ENCODE results near the gene PLA2G4F.

Gene PLA2G4F

DNA sequence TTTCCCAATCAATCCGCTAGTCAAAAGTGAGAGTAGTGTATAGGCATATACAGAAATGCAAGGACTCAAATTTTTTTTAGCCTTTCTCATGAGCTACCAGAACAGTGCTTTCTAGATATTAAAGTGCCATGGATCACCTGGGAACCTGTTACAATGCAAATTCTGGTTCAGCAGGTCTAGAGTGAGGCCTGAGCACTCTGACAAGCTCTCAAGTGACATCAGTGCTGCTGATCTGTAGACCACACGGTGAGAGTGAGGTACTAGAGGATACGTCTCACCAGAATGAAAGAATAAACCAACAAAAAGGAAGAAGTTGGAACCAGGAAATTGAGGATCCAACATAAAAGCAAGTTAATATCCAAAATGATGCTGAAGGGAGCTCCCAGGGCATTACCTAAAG, 46.1 kb downstream of the PLA2G4F start:
- H3K4me3 ChIP-seq (replicated peaks; ENCODE audit: low read depth, low read length) = no peak overlapping the region
- DNase-seq (ENCODE audit: low read depth) = no peak
- TF ChIP-seq, protein P1, sequence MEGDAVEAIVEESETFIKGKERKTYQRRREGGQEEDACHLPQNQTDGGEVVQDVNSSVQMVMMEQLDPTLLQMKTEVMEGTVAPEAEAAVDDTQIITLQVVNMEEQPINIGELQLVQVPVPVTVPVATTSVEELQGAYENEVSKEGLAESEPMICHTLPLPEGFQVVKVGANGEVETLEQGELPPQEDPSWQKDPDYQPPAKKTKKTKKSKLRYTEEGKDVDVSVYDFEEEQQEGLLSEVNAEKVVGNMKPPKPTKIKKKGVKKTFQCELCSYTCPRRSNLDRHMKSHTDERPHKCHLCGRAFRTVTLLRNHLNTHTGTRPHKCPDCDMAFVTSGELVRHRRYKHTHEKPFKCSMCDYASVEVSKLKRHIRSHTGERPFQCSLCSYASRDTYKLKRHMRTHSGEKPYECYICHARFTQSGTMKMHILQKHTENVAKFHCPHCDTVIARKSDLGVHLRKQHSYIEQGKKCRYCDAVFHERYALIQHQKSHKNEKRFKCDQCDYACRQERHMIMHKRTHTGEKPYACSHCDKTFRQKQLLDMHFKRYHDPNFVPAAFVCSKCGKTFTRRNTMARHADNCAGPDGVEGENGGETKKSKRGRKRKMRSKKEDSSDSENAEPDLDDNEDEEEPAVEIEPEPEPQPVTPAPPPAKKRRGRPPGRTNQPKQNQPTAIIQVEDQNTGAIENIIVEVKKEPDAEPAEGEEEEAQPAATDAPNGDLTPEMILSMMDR (IDR thresholded peaks at IDR 0.05; ENCODE audit: low read length, missing control alignments) = no peak

DNA sequence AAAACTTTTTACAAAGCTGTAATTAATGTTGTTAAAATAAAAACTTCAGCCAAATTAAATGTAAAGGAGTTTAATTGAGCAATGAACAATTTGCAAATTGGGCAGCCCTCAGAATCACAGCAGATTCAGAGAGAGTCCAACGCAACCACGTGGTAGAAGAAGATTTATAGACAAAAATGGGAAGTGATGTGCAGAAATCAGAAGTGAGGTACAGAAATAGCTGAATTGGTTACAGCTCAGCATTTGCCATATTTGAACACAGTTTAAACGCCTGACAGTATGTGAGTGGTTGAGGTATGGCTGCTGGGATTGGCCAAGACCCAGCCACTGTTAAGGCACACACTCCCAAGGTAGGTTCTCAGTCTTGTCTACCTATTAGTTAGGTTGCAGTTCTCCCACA, 47.6 kb downstream of the PLA2G4F start:
- no peak overlapping the region for H3K4me3 ChIP-seq (replicated peaks; ENCODE audit: low read depth, low read length)
- no peak for DNase-seq (ENCODE audit: low read depth)
- TF ChIP-seq, protein P1 (IDR thresholded peaks at IDR 0.05; ENCODE audit: low read length, missing control alignments) = no peak

DNA sequence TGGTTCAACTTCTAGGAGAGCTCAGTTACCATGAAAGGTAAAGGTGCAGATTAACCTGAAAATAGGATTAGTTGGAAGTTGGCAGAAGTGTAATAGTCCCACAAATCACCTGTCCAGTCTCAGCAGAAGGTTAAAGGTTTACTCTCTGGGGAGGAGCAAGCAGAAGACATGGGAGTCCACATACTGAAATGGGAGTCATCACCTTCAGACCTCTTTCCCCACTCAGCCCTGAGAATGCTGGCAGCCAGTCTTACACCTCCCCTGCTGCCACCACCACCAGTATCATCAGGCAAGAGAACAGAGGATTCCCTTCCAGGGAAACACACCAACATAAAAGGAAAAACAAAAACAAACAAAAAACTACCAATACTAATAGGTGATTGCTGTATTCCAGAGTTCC, 48.2 kb downstream of the PLA2G4F start:
- no peak overlapping the region for H3K4me3 ChIP-seq (replicated peaks; ENCODE audit: low read depth, low read length)
- no peak for DNase-seq (ENCODE audit: low read depth)
- TF ChIP-seq, protein P1 (IDR thresholded peaks at IDR 0.05; ENCODE audit: low read length, missing control alignments) = no peak

DNA sequence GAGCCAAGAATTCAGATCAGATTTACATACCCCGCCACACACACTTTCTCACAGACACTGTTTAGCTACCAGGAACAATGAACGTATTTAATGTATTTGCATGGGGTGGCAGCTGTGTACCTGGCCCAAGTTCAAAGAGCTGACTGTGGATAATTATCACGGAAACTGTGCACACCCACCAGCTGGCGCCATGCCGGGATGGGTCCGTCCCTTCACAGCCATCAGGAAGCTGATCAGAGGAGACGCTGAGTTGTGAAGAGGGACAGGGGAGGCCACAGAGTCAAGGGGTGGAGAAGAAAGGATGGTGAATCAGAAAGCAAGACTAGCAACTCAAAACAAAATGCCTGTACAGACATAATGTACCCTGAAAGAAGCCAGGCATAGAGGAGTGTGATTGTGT, 49.0 kb downstream of the PLA2G4F start:
- H3K4me3 ChIP-seq (replicated peaks; ENCODE audit: low read depth, low read length) = no peak overlapping the region
- TF ChIP-seq, protein P1 (IDR thresholded peaks at IDR 0.05; ENCODE audit: low read length, missing control alignments) = no peak
- no peak for DNase-seq (ENCODE audit: low read depth)

DNA sequence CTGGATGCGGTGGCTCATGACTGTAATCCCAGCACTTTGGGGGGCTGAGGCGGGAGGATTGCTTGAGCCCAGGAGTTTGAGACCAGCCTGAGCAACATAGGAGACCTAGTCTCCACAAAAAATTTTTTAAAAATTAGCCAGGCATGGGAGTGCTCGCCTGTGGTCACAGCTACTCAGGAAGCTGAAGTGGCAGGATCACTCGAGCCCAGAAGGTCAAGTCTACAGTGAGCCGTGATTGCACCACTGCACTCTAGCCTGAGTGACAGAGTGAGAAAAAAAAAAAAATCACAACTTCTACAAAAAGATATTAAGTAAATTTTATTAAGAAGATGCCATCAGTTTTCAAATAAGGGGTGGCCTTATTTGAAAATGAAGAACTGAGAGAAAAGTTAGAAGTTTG, 50.1 kb downstream of the PLA2G4F start:
- DNase-seq (ENCODE audit: low read depth) = no peak
- TF ChIP-seq, protein P1 (IDR thresholded peaks at IDR 0.05; ENCODE audit: low read length, missing control alignments) = no peak
- no peak overlapping the region for H3K4me3 ChIP-seq (replicated peaks; ENCODE audit: low read depth, low read length)

DNA sequence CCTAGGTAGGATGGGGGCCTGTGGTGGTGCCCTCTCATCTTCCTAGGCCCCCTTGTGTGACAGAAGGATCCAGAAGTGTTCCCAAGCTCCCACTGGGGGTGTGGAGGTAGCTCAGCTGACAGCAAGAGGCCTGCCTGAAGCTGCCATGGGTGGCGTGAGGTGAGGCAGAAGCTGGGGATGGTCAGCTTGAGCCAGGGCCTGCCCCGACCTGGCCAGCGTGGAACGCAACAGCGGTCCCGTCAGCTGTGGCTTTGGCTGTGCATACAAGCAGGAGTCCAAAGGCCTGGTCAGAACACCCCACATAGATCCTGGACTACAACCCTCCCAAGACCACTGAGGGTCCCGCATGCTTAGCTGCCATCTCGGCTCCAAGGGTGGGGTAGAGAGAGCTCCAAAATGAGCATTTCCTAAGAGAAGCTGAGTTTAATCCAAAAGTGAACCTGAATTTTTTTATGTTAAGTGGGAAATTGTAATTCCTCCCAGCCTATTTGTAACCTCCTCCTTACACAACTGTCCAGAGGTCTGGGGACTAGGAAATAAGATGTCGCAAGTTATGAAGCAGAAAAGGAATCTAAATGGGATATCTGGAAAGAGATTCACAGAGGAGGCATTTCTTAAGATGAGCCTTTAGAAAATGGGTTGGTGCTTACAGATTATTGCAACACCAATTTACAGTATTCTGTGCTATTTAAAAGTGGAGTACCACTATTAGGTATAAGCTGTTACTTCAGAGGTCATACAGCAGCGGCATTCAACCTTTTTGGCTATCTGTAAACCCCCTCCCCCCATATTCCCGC, 52.1 kb downstream of the PLA2G4F start:
- no peak overlapping the region for H3K4me3 ChIP-seq (replicated peaks; ENCODE audit: low read depth, low read length)
- peak; percentile 55 for DNase-seq (ENCODE audit: low read depth)
- TF ChIP-seq, protein P1 (IDR thresholded peaks at IDR 0.05; ENCODE audit: low read length, missing control alignments) = no peak
